ENCODE measurements around the gene ATP6V1E1.

DNA sequence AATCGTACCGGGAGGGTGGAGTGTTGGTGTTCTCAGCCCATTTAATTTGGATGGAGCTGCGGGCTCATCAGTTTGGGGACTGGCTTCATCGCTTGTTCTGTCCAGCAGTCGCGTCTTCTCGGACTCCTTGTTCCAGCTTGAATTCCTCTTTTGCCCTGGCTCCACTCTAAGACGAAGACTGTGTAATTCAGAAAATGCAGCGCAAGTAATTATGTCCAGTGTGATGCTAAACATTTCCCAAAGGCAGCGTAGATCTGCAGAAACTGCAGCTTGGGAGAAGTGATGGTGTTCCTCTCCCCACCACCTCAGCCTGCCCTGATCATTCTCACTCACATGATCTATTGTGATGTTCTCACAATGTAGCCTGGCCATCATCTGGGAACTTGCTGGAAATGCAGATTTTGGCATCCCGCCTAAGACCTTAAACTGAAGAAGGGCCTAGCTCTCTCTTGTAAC lies 64.6 kb downstream of the ATP6V1E1 start:
- TF ChIP-seq, protein P1, sequence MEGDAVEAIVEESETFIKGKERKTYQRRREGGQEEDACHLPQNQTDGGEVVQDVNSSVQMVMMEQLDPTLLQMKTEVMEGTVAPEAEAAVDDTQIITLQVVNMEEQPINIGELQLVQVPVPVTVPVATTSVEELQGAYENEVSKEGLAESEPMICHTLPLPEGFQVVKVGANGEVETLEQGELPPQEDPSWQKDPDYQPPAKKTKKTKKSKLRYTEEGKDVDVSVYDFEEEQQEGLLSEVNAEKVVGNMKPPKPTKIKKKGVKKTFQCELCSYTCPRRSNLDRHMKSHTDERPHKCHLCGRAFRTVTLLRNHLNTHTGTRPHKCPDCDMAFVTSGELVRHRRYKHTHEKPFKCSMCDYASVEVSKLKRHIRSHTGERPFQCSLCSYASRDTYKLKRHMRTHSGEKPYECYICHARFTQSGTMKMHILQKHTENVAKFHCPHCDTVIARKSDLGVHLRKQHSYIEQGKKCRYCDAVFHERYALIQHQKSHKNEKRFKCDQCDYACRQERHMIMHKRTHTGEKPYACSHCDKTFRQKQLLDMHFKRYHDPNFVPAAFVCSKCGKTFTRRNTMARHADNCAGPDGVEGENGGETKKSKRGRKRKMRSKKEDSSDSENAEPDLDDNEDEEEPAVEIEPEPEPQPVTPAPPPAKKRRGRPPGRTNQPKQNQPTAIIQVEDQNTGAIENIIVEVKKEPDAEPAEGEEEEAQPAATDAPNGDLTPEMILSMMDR (conservative IDR thresholded peaks at IDR 0.05; ENCODE audit: low read length), result no peak
- no peak for TF ChIP-seq EZH2phosphoT487 (IDR thresholded peaks at IDR 0.05; ENCODE audit: borderline replicate concordance)

Measured in Loucy (cell line).